Muscle of arm (tissue), 12 donors: ENCODE data around the gene MYOD1. TPM values are rescaled to one million over a fixed set of nuclear protein-coding genes. Genes with fewer than 3 reads are reported as not detected.
A peak's percentile ranks its signal among the peaks of the same experiment; 100 is the strongest.

Experiments used
- DNase-seq: peaks from one replicate; pipeline ENCODE4 v3.0.0-alpha.2; 2013
- polyA plus RNA-seq, 12 donors: library from polyadenylated mRNA; unstranded; fragments of 120-200 nt; gene quantifications; one replicate each; pipeline ENCODE4 v1.2.1, GENCODE V29; 2013; ENCODE audit not compliant: insufficient read length in 12 of 12

MYOD1 gene
- polyA plus RNA-seq, 12 donors: 20.0 to 249 (median 46.7) TPM

DNA sequence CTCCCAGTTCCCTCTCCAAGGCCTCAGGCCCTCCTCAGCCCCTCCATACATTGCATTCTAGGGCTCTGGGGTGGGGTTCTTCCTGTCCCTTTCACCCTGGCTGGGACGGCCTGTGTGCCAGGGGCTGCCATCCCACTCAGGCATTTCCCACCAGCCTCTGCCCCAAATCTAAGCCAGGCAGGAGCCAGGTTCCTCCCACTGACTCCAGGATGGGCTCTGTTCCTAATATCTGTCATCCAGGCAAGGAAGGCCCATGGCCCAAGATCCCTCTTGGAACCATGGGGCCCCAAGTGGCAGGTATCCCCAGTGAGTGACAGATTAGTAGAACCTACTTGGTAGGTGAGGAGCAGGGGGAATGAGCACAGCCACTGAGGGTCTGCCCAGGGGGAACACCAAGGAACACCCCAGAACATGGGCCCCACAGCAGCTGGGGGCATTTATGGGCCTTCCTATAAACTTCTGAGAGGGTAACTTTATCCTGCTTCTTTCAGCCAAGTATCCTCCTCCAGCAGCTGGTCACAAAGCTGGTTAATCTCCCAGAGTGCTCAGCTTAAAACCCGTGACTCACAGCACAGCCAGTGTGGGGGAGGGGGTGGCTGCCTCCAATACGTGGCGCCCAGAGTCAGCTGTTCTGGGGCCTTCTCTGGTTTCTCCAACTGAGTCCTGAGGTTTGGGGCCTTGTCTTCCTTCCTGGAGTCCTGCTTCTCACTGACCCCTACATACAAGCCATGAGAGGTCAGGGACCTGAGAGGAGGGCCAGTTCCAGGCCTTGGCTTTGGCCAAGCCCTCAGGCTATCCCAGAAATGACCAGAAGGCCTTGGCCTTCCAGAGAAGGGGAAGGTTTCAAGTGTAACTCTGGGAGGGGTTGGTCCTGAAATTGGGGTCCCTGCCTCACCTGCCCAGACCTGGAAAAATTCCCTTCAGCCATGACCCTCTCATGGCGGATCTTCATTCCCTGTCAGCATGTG lies 19.9 kb upstream of the MYOD1 start:
- DNase-seq: peak; percentile 54

DNA sequence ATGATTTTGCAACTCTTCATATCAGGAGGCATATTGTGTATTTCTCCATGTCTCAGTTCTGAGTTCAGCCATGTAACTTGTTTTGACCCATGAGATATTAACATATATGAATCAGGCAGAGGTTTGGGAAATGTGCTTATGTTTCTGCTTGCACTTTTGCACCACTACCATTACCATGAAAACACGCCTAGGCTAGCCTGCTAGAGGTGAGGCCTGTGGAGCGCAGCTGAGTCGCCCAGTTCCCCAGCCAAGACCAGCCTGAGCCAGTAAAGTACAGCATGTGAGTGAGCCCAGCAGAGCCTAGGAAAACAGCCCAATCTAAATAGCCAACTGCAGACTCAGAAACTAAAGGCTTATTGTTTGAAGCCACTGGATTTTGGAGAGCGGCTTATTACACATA lies 18.4 kb upstream of the MYOD1 start:
- DNase-seq: no peak

DNA sequence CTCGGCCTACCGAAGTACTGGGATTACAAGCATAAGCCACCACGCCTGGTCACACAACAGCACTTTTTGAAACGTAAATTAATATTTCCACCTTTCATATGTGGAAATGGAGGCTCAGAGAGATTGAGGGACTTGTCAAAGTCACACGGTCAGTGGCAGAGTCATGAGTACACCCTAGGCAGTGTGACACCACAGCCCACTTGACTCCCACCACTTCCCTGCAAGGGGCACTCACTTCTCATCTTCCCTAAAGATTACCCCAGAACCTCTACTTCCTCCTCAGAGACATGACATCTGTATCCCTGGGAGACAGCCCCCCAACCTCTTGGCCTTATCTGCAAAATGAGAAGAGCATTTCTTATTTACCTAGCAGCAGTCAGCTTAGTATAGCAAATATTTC lies 16.5 kb upstream of the MYOD1 start:
- DNase-seq: no peak

DNA sequence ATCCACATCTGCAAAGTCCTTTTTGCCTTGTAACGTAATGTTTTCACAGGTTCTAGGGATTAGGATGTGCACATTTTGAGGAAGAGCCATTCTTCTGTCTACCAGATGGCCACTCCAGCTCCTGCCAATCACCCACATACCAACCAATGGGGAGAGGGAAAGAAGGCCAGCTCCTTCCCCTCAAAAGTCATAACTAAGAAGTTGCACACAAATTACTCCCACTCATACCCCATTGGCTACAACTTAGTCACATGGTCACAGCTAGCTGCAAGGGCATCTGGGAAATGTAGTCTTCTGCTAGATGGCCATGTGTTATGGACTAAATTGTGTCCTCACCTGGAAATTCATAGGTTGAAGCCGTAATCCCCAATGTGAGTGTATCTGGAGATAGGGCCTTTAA lies 15.4 kb upstream of the MYOD1 start:
- no peak for DNase-seq

DNA sequence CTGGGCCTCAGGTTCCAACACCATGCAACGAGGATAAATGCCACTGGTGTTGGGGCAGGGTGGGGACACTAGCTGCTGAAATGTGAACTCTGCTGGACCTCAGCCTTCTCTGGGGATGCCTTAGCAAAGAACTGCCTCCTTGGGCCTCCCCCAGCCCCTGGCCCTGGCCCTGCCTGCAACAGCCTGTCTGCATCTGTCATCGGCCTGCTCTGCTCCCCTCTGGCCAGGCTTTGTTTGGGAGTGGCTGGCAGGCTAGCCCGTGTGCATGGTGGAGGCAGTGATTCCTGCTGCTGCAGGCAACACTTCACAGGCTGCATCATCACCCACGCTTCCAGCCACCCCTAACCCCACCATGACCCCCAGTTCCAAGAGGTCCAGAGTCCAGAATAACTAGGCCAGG lies 11.5 kb upstream of the MYOD1 start:
- no peak for DNase-seq

DNA sequence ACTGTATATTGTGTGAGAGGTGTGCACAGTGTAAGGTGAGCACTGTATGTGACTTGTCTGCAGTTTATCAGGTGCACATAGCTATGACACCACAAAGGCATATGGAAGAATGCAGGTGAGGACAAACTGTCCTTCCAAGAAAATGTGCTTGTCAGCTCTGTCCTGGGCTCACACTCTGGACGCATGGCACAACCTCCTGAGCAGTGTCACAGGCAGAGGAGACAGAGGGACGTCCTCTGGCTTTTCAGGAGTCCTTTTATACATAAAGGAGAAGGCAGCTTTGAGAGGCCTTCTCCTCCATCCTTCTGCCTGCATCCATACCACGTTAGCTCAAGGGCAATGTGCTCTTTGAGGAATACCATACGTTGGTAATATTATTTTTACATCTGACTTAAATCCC lies 7.5 kb upstream of the MYOD1 start:
- no peak for DNase-seq

DNA sequence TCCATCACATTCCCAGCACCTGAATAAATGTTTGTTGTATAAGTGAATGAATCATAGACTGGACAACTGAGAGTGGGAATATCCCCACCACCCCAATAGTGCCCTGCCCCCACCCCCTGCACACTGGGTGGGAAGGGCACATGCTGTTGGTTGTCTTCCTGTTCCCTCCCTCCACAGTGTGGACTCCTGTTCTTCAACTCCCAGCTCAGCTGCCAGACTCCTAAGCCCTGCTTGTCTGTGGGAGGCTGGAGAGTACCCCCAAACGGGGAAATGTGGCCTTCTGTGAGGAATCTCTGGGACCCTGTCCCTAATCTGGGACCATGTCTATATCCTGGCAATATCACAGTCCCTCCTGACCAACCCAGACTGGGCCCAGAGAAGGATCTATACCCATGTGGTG lies 5.5 kb upstream of the MYOD1 start:
- no peak for DNase-seq

DNA sequence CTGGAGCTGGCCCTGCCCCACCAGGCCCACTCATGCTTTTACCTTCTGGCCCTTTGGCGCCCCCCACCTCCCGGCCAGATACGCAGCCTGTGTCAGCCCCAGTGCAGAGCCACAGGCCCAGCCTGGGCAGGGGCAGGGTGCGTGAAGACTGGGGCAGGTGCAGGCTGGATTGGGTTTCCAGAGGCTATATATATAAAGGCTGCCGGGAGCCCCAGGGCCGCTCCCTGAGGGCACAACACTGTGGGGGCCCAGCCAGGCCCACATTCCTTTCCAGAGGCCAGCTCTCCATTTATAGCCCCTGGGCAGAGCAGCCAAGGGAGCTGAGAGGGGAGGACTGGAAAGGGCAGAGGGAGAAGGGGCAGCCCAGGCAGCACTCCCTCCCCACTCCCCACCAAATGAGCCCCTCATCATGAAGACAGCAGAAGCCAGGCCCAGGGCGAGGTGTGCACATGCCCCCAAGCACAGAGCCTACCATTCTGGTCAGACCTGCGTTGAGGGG lies 5.0 kb upstream of the MYOD1 start:
- DNase-seq: no peak

DNA sequence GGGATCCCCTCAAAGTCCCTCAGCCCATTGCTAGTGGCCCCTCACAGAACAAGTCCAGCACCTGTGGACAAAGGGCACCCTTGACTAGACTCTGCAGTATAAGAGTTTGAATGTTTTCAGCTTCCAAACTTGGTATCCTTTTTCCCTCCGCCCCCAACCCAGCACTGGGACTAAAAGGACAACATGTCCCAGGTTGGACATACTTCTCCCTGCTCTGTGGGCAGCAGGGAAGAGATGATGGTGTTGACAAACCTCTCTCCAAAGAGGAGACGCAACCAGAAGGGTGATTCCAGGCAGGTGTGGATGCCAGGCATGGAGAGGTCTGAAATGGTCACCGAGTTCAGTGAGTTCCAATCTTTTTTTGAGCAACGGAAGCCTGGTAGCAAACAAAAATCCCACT lies 4.5 kb upstream of the MYOD1 start:
- DNase-seq: no peak

DNA sequence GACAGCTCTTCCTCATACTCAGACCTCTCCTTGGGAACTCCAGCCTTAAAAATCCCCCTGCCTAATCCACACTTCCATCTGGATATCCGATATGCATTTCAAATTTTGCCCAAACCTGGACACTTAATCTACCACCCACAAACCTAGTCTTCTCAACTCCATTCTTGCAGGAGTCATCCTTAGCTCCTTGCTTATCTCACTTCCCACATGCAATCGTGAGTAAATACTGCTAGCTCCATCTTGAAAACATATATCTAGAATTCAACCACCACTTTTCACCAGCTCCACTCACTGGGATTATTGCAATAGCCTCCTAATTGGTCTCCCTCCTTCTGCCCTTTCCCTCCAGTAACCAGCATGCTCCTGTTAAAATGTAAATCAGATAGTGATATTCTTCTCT lies 2.6 kb upstream of the MYOD1 start:
- DNase-seq: no peak

DNA sequence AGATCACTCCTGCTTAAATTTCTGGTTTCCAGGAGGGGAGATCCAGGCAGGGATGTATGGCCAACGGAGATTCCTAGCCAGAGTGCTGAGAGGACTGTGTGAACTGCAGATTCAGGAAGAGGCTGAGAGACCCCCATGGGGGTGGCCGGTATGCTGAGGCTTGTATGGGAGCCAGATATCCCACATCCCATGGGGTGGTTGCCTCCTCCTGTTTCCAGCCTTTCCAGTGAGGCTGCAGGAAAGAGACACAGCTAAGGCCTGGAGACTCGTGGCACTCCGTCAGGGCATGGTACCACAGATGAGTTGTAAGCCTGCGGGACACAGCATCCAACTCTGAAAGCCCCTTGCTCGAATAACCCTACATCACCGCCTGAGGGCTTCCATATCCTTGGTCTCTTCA lies 1.4 kb upstream of the MYOD1 start:
- DNase-seq: no peak

DNA sequence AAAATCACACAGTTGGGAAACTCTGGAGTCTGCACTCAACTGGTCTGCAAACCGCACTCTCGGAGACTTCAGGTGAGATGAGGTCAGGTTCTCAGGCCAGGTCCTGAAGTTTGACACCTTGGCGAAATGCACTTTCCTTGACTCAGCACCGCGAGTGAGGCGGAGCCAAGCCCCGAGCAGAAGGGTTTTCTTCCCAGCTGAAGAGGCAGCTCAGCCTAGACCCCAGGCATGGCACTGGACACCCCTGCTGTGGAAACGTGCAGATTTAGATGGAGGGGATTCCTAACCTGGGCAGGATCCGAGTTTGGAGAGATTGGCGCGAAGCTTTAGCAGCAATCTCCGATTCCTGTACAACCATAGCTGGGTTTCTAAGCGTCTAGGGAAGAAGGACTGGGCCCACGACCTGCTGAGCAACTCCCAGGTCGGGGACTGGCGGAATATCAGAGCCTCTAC lies 835 bp upstream of the MYOD1 start:
- no peak for DNase-seq

DNA sequence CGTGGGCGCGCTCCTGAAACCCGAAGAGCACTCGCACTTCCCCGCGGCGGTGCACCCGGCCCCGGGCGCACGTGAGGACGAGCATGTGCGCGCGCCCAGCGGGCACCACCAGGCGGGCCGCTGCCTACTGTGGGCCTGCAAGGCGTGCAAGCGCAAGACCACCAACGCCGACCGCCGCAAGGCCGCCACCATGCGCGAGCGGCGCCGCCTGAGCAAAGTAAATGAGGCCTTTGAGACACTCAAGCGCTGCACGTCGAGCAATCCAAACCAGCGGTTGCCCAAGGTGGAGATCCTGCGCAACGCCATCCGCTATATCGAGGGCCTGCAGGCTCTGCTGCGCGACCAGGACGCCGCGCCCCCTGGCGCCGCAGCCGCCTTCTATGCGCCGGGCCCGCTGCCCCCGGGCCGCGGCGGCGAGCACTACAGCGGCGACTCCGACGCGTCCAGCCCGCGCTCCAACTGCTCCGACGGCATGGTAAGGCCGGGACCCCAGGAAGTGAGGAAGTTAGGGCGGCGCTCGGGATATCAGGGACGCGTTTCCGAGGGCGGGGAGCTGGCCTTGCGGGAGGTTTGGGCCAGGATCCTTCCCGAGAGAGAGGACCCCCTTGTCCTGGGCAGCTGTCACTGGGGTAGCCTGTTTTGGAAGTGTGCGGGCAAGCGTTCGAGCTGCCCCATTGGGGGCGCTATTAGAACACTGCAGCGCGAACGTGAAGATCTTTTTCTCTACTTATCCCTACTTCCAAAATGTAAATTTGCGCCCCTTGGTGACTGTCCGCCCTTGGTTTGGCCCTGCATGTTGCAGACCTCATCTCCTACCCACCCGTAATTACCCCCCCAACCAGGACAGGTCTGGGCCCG lies 796 bp downstream of the MYOD1 start:
- no peak for DNase-seq

DNA sequence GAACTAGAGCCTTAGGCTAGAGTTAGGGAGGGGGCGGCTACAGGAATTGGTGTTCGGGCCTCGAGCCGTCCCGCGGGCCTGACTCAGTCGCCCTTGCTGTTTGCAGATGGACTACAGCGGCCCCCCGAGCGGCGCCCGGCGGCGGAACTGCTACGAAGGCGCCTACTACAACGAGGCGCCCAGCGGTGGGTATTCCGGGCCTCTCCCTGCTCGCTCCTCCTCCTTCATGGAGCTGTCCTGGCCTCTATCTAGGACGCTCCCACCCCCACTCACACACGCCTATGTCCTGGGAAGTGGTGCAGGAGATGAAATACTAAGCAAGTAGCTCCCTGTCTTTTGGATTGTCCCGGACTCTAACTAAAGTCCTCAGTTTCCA lies 1.4 kb downstream of the MYOD1 start:
- DNase-seq: no peak

DNA sequence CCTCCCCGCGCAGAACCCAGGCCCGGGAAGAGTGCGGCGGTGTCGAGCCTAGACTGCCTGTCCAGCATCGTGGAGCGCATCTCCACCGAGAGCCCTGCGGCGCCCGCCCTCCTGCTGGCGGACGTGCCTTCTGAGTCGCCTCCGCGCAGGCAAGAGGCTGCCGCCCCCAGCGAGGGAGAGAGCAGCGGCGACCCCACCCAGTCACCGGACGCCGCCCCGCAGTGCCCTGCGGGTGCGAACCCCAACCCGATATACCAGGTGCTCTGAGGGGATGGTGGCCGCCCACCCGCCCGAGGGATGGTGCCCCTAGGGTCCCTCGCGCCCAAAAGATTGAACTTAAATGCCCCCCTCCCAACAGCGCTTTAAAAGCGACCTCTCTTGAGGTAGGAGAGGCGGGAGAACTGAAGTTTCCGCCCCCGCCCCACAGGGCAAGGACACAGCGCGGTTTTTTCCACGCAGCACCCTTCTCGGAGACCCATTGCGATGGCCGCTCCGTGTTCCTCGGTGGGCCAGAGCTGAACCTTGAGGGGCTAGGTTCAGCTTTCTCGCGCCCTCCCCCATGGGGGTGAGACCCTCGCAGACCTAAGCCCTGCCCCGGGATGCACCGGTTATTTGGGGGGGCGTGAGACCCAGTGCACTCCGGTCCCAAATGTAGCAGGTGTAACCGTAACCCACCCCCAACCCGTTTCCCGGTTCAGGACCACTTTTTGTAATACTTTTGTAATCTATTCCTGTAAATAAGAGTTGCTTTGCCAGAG lies 2.0 kb downstream of the MYOD1 start:
- no peak for DNase-seq

DNA sequence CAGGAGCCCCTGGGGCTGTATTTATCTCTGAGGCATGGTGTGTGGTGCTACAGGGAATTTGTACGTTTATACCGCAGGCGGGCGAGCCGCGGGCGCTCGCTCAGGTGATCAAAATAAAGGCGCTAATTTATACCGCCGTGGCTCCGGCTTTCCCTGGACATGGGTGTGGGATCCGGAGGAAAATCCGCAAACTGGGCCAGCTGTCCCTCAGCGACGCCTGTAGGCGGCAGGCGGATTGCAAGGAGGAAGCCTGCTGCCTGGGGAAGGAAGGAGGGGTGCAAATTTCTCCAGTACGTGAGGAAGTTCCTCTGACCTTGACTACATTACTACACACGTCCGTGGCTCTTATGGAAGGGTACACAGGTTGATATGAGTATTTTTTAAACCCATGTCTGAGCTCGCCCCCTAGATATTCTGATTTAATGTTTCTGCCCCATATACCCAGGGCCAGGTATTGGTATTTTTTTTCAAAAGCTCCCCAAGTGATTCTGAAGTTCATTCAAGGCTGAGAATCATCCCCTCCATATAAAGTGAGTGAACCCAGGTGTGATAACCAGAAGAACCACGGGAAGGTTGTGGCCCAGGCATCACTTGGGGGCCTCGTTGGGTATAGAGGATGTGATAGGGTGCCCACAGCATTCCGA lies 2.8 kb downstream of the MYOD1 start:
- no peak for DNase-seq

DNA sequence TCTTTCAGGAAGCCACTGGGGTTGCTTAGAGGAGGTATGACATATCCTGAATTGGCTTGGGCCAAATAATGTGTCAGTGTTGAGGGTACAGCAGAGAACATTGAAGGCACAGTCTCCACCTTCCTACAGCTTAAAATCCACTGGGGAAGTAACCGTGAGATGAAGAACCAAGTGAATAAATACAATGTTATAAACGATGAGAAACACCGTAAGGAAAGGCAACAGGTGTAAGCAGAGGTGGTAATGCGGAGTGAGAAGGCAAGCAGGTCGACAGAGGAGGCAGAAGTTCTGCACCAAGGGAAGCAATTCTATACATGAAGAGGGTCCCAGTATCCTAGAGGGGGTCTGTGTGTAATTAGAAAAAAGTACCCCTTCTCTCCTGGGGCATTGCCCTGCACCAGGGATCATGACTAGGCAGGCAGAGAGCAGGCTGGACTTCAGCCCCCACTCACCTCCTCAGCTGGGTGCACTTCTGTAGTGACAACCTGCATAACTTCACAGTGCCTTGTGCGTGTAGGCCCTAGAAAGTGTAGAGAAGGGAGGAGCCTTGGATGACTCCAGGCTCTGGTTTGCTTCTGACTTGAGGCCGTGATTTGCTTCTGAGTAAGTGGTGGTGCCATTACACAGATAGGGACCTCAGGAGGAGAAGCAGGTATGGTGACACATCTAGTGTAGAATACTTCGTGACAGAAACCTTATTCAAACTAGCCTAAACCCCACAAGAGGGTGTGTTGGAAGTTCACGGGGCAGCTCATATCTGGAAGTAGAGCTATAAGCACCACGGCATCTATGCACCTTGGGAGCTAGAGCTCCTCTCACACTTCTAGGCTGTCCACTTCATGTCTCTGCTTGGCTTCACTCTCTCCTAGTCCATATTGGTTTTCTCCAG lies 4.9 kb downstream of the MYOD1 start:
- no peak for DNase-seq

DNA sequence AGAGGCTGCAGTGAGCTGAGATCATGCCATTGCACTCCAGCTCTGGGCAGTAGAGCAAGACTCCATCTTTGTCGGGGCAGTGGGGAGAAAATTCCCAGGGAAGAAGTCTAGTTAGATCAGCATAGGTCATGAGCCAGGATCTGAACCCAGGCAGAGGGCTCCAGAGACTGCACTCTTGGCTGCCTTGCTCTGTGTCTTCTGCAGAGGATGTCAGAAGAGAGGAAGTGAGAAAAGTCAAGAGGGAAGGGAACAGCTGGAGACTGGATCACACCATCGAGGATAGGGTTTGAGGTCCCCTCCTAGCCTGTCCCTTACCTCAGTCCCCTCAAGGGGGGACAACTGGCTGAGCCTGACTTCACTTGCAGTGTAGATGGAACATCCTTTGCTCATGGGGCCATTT lies 5.8 kb downstream of the MYOD1 start:
- no peak for DNase-seq

DNA sequence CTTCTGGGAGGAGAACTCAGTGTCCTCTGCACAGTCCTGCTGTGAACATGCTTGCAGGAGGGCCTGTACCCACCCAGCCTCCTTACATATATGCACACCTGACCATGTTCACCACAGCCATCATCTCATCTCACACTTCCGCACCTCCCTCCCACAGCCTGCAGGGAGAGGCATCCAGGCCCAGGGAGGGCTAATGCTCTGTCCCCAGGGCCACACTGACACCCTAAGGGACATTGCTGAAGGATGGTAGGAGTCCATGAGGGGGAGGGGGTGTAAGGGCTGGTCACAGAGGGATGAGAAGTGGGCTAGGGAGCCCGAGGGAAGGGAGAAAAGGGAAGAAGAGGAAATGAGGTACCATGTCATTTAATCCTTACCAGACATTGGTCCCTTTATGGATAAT lies 10.8 kb downstream of the MYOD1 start:
- DNase-seq: no peak
